Mesendoderm (in vitro differentiated cells): ENCODE data around the gene MEN1.

Source experiments
- DNase-seq: peaks from one replicate; pipeline ENCODE4 v3.0.0; 2013
- H2AK5ac ChIP-seq: 2 replicates; pipeline ENCODE4 v1.6.1; 2013; ENCODE audit warnings: low read length, inconsistent platforms
- H2BK120ac ChIP-seq: 2 replicates; pipeline ENCODE4 v1.6.1; 2013; ENCODE audit warnings: low read depth, mild to moderate bottlenecking, low read length, moderate library complexity, mixed read lengths
- H2BK15ac ChIP-seq: replicated peaks from 2 replicates; pipeline ENCODE4 v1.6.1; 2013; ENCODE audit warnings: low read depth, mild to moderate bottlenecking, moderate library complexity
- H2BK5ac ChIP-seq: 2 replicates; pipeline ENCODE4 v1.6.1; 2013; ENCODE audit warnings: low read length, inconsistent platforms
- H3K18ac ChIP-seq: 2 replicates; pipeline ENCODE4 v1.6.1; 2013; ENCODE audit warnings: mild to moderate bottlenecking, low read length, mixed read lengths
- H3K23ac ChIP-seq: one replicate; pipeline ENCODE4 v1.6.1; 2013; ENCODE audit warnings: low read length
- H3K27ac ChIP-seq: 2 replicates; pipeline ENCODE4 v1.5.1; 2013; ENCODE audit warnings: low read depth, mild to moderate bottlenecking, inconsistent platforms, low read length, moderate library complexity
- H3K27me3 ChIP-seq: 2 replicates; pipeline ENCODE4 v1.6.1; 2013; ENCODE audit warnings: low read length, control low read depth, mild to moderate bottlenecking, inconsistent platforms; ENCODE audit not compliant: insufficient read depth, poor library complexity
- H3K36me3 ChIP-seq: 2 replicates; pipeline ENCODE4 v1.6.1; 2013; ENCODE audit warnings: low read length, inconsistent platforms; ENCODE audit not compliant: control insufficient read depth, insufficient read depth
- H3K4ac ChIP-seq: one replicate; pipeline ENCODE4 v1.6.1; 2013; ENCODE audit warnings: low read depth, mild to moderate bottlenecking, low read length, moderate library complexity
- H3K4me1 ChIP-seq: 2 replicates; pipeline ENCODE4 v1.6.1; 2013; ENCODE audit warnings: low read depth, low read length, inconsistent platforms; ENCODE audit not compliant: control insufficient read depth
- H3K4me2 ChIP-seq: 2 replicates; pipeline ENCODE4 v1.6.1; 2013; ENCODE audit warnings: low read length
- H3K4me3 ChIP-seq: 2 replicates; pipeline ENCODE4 v1.5.1; 2013; ENCODE audit warnings: mild to moderate bottlenecking, low read length
- H3K56ac ChIP-seq: one replicate; pipeline ENCODE4 v1.6.1; 2013; ENCODE audit warnings: low read length
- H3K79me1 ChIP-seq: 2 replicates; pipeline ENCODE4 v1.6.1; 2013; ENCODE audit warnings: low read length, inconsistent platforms
- H3K79me2 ChIP-seq: 2 replicates; pipeline ENCODE4 v1.6.1; 2013; ENCODE audit warnings: mild to moderate bottlenecking, low read length; ENCODE audit not compliant: control insufficient read depth, insufficient read depth
- H3K9ac ChIP-seq: 2 replicates; pipeline ENCODE4 v1.6.1; 2013; ENCODE audit warnings: low read length, inconsistent platforms
- H4K5ac ChIP-seq: one replicate; pipeline ENCODE4 v1.6.1; 2013; ENCODE audit warnings: low read length
- H4K8ac ChIP-seq: one replicate; pipeline ENCODE4 v1.6.1; 2013; ENCODE audit warnings: low read depth, mild to moderate bottlenecking, control low read depth, low read length, moderate library complexity
- WGBS: extraction: QIAGEN DNeasy Blood & Tissue Kit; methylation state at CpG from one replicate; pipeline ENCODE4 v1.1.7; 2013; ENCODE audit warnings: low lambda C conversion rate, missing lambda C conversion rate; ENCODE audit not compliant: insufficient coverage; ENCODE audit errors: extremely low coverage; 5-methylcytosine and 5-hydroxymethylcytosine counted together

The MEN1 gene

DNA sequence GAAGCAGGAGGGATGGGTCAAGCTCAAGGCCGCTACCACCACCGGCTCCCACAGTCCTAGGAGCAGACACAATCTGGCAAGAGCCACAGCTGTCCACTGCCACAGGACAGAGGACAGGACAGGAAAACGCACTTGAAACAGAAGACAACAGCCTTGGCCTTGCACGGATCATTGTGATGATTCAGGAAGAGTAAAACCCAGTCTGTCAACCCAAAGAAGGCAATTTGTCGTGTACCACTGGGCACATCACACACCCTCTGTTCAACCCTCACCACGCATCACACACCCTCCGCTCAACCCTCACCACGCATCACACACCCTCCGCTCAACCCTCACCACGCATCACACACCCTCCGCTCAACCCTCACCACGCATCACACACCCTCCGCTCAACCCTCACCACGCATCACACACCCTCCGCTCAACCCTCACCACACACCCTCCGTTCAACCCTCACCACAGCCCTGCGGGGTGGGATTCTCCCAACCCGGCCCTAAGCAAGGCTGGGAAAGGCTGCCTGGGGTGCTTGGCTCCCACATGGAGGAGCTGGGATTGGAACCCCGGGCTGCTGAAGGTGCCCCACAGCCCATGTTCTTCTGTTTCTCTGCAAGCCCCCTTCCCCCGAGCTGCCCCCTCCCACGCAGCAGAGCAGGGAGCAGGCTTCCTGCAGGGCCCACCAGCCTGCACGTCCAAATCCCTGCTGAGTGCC is 45.4 kb upstream of the MEN1 start:
- Histone ChIP-seq H3K27ac (no peak overlapping the region), H4K5ac (no peak overlapping the region), H3K4me2 (no peak overlapping the region), H3K9ac (no peak overlapping the region), H2AK5ac (no peak overlapping the region), H2BK15ac (no peak overlapping the region), H3K79me1 (no peaks in the 10 kb centered on the region), H3K4me1 (no peaks in the 10 kb centered on the region), H3K4ac (no peak overlapping the region), H3K56ac (peak overlapping the region; percentile 7), H3K36me3 (no peaks in the 10 kb centered on the region), H2BK120ac (no peak overlapping the region), H4K8ac (no peak overlapping the region), H3K27me3 (no peaks in the 10 kb centered on the region), H3K23ac (no peak overlapping the region), H3K18ac (no peak overlapping the region), H3K79me2 (no peaks in the 10 kb centered on the region), H3K4me3 (no peak overlapping the region), H2BK5ac (no peak overlapping the region)
- DNase-seq: no peak
- no CpG with 5 or more reads among the region's 22 CpGs for WGBS

DNA sequence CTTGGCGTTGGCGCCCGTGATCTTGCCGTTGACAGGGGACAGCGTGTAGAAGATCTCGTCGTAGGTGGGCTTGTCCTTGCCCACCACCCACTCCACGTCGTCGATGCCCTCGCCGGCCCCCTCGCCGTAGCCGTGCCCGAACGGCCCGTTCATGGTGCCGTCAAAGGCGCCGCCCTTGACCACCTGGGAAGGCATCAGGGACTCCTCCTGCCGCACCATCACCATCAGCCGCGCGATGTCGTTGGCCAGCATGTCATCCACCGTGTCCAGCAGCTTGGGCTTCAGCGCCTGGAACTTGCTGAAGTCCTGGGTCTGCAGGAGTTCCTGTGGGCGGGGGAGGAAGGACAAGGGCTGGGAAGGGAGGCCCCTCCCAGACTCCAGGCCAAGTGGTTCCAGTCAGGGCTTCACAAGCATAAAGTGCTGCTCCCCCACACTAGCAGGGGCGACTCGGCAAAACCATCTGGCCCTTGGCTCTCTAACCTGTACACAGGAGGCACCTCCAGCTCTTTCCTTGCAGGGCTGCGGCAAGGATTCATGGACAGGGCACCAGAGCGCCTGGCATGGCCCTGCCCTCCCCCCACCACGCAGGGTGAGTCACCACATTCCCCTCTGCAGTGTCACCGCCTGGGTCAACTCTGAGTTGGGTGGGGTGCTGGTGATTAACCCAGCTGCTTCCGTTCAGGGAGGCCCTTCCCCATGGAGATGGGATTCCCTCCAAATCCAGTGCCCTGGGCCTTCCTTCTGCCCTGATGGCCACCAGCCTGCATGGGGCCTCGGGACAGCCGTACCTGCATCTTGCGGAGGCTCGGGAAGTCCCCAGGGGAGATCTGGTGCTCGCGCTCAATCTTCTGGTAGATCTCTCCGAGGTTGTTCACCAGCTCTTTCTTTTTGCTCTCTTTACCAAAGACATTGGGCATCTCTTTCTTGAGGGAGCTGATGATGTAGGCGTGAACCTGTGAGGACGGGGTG is 44.5 kb upstream of the MEN1 start:
- H3K56ac ChIP-seq: no peak overlapping the region
- no CpG with 5 or more reads among the region's 45 CpGs for WGBS
- DNase-seq: peak; percentile 92

DNA sequence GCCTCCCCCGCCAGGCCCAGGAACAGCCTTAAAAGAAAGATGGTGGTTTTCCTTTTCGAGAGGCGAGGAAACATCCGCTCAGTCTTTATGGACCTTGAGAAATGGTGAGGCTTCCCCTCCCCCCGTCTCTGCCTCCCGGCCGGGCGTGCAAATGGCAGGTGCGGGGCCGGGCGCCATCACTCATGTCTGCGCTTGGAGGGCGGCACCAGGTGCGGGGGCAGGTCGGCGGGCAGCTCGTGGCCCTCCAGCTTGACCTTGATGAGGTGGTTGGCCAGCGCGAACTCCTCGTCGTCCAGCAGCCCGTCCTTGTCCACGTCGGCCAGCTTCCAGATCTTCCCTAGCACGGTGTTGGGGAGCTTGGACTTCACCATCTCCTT is 43.8 kb upstream of the MEN1 start:
- H2BK15ac ChIP-seq: no peak overlapping the region
- no peak overlapping the region for H4K8ac ChIP-seq
- no peak overlapping the region for H4K5ac ChIP-seq
- no peaks in the 10 kb centered on the region for H3K27me3 ChIP-seq
- no peaks in the 10 kb centered on the region for H3K79me2 ChIP-seq
- no peaks in the 10 kb centered on the region for H3K36me3 ChIP-seq
- no peak overlapping the region for H3K4me3 ChIP-seq
- H3K23ac ChIP-seq: no peak overlapping the region
- no peaks in the 10 kb centered on the region for H3K79me1 ChIP-seq
- no CpG with 5 or more reads among the region's 25 CpGs for whole genome bisulfite sequencing
- H3K4me1 ChIP-seq: no peaks in the 10 kb centered on the region
- no peak overlapping the region for H2AK5ac ChIP-seq
- no peak overlapping the region for H3K56ac ChIP-seq
- H3K4ac ChIP-seq: no peak overlapping the region
- H2BK5ac ChIP-seq: no peak overlapping the region
- H3K4me2 ChIP-seq: no peak overlapping the region
- DNase-seq: no peak
- no peak overlapping the region for H3K9ac ChIP-seq
- H3K18ac ChIP-seq: no peak overlapping the region
- no peak overlapping the region for H3K27ac ChIP-seq
- H2BK120ac ChIP-seq: no peak overlapping the region

More for the DNA sequence above, 44.5 kb upstream of the MEN1 start:
- no peaks in the 10 kb centered on the region for H3K36me3 ChIP-seq
- H2AK5ac ChIP-seq: no peak overlapping the region
- no peak overlapping the region for H2BK15ac ChIP-seq
- no peak overlapping the region for H4K8ac ChIP-seq
- H3K4me1 ChIP-seq: no peaks in the 10 kb centered on the region
- no peaks in the 10 kb centered on the region for H3K27me3 ChIP-seq
- no peak overlapping the region for H3K4ac ChIP-seq
- no peak overlapping the region for H3K9ac ChIP-seq
- H3K23ac ChIP-seq: no peak overlapping the region
- H3K27ac ChIP-seq: no peak overlapping the region
- no peaks in the 10 kb centered on the region for H3K79me1 ChIP-seq
- no peak overlapping the region for H4K5ac ChIP-seq
- no peak overlapping the region for H2BK5ac ChIP-seq
- H3K4me3 ChIP-seq: no peak overlapping the region
- H3K79me2 ChIP-seq: no peaks in the 10 kb centered on the region
- no peak overlapping the region for H3K4me2 ChIP-seq
- H3K18ac ChIP-seq: no peak overlapping the region
- no peak overlapping the region for H2BK120ac ChIP-seq

DNA sequence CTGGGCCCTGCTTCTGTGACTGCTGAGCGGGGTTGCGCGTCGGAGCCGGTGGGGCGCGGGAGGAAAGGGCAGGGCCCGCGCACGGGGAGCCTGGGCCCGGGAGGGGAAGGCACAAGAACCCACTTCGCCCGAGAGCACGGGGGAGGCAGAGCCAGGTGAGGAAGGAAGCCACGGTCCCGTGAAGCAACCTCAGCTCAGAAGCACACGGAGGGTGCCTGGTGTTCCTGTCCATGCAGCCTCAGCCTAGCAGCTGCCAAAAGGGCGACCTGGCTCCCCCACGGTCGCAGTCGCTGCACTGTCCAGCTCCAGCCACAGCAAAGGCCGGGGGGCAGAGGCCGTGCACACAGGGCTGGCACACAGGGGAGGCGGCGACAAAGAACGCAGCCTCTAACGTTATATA is 43.4 kb upstream of the MEN1 start:
- no peak overlapping the region for H3K56ac ChIP-seq
- no peak overlapping the region for H2BK5ac ChIP-seq
- no peaks in the 10 kb centered on the region for H3K4me1 ChIP-seq
- H3K4ac ChIP-seq: no peak overlapping the region
- H4K8ac ChIP-seq: no peak overlapping the region
- no peak overlapping the region for H3K23ac ChIP-seq
- H3K4me2 ChIP-seq: no peak overlapping the region
- no peak overlapping the region for H3K4me3 ChIP-seq
- H3K36me3 ChIP-seq: no peaks in the 10 kb centered on the region
- no peak overlapping the region for H3K9ac ChIP-seq
- H3K79me1 ChIP-seq: no peaks in the 10 kb centered on the region
- H3K27me3 ChIP-seq: no peaks in the 10 kb centered on the region
- H3K79me2 ChIP-seq: no peaks in the 10 kb centered on the region
- no peak overlapping the region for H3K27ac ChIP-seq
- DNase-seq: no peak
- no peak overlapping the region for H3K18ac ChIP-seq
- no peak overlapping the region for H2BK15ac ChIP-seq
- H2AK5ac ChIP-seq: no peak overlapping the region
- WGBS: no CpG with 5 or more reads among the region's 27 CpGs
- no peak overlapping the region for H2BK120ac ChIP-seq
- H4K5ac ChIP-seq: no peak overlapping the region

DNA sequence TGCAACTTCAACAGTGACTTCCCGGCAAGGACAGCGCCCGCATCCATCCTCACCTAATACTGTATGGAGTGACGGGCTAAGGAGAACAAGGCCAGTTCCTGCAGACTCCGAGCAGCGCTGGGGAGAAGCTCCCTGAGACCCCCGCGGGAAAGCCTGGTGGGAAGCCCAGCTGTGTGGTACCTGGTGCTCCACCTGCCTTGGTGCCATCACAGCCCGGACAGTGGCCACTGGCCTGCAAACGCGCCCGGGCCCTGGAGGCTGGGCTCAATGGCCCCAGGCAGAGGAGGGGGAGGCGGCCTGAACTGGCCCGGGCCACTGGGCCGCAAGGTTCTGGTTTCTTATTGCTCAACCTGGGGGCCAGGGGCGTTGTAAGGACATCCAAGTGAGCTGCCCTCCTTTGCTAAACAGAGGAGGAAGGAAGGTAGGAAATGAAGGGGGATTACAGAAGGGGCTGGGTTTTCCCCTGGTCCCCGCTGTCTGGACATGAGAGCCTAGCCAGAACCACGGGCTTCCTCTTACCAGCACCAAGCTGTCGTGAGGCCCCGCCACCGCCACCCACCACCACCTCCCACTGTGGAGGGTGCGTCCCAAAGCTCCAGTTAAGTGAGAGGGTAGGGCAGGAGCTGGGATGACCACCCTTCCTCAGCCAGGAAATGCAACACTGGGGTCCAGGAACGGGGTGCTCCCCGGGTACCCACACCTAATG is 42.6 kb upstream of the MEN1 start:
- Histone ChIP-seq H3K4me2 (no peak overlapping the region), H2BK15ac (no peak overlapping the region), H3K23ac (no peak overlapping the region), H3K4ac (no peak overlapping the region), H3K9ac (no peak overlapping the region), H4K5ac (no peak overlapping the region), H3K79me2 (no peaks in the 10 kb centered on the region), H3K36me3 (no peaks in the 10 kb centered on the region), H2AK5ac (no peak overlapping the region), H3K56ac (no peak overlapping the region), H4K8ac (no peak overlapping the region), H3K18ac (no peak overlapping the region), H3K79me1 (no peaks in the 10 kb centered on the region), H3K4me1 (no peaks in the 10 kb centered on the region), H3K4me3 (no peak overlapping the region), H3K27me3 (no peaks in the 10 kb centered on the region), H2BK5ac (no peak overlapping the region), H2BK120ac (no peak overlapping the region), H3K27ac (no peak overlapping the region)
- no peak for DNase-seq
- WGBS: no CpG with 5 or more reads among the region's 24 CpGs
